Hematopoietic multipotent progenitor cell treated with erythropoietin and hydrocortisone succinate and interleukin-3 and kit ligand, for 4 days (in vitro differentiated cells): Measurements from ENCODE around the gene CCDC74B.
"Not testable (repeated sequence)": the region's sequence is repeated elsewhere in the genome, so short reads cannot be mapped to it uniquely, and the experiment has no call there.

ENCODE experiments used
- DNase-seq: peaks from one replicate; pipeline ENCODE4 v3.0.0-alpha.2; 2015

Gene CCDC74B

GRCh38 chr2:130143266-130144039, 1.5 kb downstream of the CCDC74B start:
- DNase-seq, result not testable (repeated sequence)

DNA sequence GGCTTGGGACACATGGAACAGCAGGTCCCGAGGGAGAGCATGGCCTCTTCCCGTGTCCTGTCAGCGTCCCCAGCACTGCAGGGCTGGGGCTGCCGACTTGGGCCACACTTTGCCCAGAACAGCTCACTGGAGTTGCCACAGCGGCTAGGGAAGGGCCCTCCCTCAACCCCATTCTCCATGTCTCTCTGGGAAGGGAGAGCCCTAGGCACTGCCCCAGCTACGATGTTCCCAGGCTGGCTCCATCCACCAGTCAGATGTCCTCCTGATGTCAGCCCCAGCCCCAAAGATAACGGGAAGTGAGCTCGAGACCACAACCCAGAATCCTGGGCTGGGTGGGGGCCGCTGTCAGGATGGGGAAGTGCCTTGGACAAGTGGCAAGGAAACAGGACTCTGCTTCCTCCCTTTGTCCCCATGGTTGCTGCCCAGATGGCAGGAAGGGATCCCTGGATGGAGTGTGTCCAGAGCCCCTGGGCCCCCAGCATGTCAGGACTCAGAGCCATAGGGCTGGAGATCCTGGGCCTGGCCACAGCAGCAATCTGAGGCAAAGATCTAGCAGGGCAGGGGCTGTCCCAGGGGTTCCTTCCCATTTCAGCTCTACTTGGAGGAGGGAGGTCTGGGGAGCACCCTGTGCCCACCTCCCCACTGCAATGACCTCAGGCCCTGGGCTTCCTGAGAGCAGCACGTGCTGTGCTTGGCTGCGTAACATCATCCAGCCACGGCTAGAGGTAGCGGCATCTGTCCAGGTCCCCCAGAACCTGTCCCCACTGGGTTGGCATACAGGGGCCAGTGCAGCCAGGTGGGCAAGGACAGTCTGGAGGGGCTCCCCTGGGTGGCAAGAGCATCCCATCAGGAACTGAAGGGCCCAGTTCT, 2.3 kb downstream of the CCDC74B start:
- not testable (repeated sequence) for DNase-seq

- DNase-seq, result not testable (repeated sequence)
Observed at GRCh38 chr2:130141645-130142370, 3.1 kb downstream of the CCDC74B start.

- DNase-seq, result not testable (repeated sequence)
Observed at GRCh38 chr2:130141002-130141401, 3.9 kb downstream of the CCDC74B start.

GRCh38 chr2:130140516-130140915, 4.4 kb downstream of the CCDC74B start:
- not testable (repeated sequence) for DNase-seq

DNA sequence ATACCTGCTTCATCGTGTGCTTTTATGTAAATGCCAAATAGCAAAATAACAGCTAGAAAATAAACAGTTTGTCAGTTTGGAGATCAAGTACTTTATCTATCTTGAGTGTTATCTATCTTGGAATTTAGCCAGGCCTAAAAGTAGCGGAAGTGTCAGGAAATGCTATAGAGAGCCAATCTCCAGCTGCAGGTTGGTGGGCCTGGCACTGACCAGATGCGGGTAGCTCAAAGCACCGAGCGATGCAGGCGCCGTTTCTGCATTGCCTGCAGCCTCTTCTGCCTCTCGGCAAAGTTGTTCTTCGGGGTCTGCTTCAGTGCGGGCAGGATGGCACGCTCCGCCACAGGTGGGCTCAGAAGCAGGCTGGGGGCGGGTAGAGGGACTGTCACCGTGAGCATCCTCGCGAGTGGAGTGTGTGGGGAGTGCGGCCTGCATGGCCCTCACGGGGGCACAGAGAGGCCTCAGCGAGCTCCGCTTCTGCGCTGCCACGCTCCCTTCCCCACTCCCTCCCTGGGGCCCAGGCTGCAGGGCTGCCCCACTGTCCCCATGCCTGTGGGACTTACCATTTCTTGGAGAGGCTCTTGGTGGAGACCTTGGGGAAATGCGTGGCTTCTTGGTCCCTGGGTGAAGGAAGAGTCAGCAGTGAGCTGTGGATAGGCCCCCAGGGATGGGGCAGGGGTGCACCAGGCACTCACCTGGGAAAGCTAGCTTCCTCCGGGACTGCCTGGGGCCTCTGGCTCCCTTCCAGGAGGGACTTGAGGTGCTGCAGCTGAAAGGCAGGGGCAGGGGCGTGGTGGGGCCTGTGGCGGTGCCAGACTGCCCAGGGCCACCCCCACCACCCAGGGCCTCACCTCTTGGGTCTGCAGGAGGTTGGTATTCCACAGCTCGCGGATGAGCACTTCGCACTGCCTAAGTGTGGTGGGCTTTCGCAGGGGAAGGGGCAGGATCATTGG, 5.3 kb downstream of the CCDC74B start:
- not testable (repeated sequence) for DNase-seq

- DNase-seq, result not testable (repeated sequence)
Observed at GRCh38 chr2:130138841-130139251, 6.1 kb downstream of the CCDC74B start.

- DNase-seq, result not testable (repeated sequence)
Observed at GRCh38 chr2:130138326-130138725, 6.6 kb downstream of the CCDC74B start.

GRCh38 chr2:130137118-130137517, 7.8 kb downstream of the CCDC74B start:
- not testable (repeated sequence) for DNase-seq

DNA sequence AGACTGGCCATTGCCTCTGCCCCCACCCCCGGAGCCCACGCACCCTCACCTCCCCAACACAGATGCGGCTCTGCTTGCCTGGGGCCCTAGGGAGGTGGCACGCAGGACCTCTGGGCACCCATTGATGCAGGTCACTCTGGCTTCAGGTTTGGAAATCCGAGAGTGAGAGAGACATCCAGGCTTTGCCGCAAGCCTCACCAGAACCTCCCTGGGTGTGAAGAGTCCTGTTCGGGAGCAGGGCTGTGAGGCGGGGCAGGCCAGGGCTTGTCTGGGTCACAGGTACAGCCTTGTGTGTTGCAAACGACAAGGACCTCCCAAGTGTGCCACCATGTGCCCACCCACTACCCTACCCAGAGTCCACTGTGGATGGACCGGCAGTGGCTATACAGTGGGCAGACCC, 8.4 kb downstream of the CCDC74B start:
- not testable (repeated sequence) for DNase-seq

- DNase-seq, result no peak
Observed at GRCh38 chr2:130135692-130136541, 9.0 kb downstream of the CCDC74B start.

- not testable (repeated sequence) for DNase-seq
Observed at GRCh38 chr2:130129120-130129829, 15.6 kb downstream of the CCDC74B start, which contains the start of gene POTEF. TSS of gene POTEF (minus strand) at chr2:130129222. CDS start at chr2:130120515, 8,707 bp downstream.

DNA sequence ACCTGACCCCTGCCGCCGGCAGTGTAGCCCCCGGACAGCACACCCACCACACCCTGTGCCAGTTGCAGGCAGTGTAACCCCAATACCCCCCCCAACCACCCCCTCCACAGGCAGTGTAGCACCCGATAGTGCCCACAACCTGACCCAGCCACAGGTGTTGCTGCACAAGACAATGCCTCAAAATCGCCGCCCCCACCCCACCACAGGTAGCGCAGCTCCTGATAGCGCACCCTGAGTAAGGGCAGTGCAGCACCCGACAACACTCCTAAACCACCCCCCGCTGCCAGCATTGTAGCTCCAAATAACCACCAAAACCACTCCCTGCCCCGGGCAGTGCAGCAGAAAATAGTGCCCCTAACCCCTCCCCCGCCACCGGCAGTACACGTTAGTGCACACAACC, 16.4 kb downstream of the CCDC74B start:
- DNase-seq, result not testable (repeated sequence)

DNA sequence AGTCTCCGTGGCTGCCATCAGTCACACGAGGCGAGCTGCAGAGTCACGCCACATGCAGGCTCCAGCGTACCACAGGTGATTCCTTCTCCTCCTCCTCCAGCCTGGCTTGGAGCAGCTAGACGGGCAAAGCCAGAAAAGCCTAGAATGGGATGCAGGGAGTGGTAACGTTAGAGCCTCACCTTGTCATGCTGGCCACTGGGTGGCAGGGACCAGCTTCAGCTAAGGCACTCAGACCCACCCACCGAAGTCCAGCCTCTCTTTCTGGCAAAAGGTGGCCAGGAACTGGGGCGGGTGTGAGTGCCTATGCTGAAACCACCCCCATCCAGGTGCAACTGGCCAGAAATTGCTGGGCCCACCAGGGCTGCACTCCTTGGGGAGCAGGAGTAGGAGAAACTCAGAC, 17.2 kb downstream of the CCDC74B start:
- DNase-seq, result not testable (repeated sequence)

GRCh38 chr2:130120924-130121323, 24.0 kb downstream of the CCDC74B start:
- DNase-seq, result not testable (repeated sequence)

- not testable (repeated sequence) for DNase-seq
Observed at GRCh38 chr2:130102597-130103363, 42.1 kb downstream of the CCDC74B start.
